GM21717 (cell line): Measurements from ENCODE around the gene RUNDC3A.

Experiments used
- ATAC-seq: cut with Tn5 transposase; IDR thresholded peaks from one replicate; pipeline ENCODE4 v1.9.1; 2021; ENCODE audit warnings: mild to moderate bottlenecking, moderate library complexity; ENCODE audit not compliant: unreplicated experiment

Gene RUNDC3A

DNA sequence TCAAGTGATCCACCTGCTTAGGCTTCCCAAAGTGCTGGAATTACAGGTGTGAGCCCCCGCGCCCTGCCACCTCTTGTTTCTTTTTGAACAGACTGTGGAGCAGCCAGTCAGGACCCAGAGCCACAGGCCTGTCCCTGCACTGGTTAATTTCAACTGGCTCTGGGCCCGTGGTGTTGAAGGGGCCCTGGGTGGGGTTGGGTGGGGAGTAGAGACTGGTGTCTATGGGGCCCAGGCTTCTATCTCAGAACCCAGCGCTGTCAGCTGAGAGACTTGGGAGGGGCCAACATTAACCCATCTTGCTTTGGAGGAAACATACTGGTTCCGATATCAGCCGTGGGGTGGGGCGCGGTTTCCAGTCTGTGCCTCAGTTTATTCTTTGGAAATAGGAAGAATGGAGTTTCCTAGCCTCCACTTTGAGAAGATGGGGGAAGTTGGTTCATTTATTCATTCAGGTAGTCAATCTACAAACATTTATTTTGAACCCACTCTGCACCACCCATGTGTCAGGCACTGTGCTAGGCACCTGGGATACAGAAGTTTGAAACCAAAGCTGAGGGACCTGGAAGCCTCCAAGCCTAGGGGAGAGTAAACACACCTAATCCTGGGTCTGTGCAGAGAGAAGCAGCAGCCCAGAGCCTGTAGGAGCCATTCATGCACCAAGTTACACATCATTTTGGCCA lies 24.9 kb upstream of the RUNDC3A start:
- ATAC-seq = no peak

DNA sequence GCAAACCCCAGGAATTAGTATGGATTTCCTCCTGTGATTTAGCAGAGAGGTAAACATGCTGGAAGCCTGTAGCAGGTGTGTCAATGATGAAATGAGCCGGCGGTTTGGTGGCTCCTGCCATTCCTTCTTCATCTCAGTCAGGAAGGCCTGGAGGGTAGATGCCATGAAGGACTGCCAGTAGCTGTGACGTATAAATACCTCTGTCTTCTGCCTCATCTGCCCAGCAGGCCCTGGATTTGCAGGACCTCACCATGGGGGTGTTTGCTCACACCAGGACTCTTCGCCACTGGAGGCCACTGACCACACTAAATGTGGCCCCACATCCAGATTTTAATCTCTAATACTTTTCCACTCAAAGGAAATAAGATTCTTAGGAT lies 24.4 kb upstream of the RUNDC3A start:
- ATAC-seq = no peak

DNA sequence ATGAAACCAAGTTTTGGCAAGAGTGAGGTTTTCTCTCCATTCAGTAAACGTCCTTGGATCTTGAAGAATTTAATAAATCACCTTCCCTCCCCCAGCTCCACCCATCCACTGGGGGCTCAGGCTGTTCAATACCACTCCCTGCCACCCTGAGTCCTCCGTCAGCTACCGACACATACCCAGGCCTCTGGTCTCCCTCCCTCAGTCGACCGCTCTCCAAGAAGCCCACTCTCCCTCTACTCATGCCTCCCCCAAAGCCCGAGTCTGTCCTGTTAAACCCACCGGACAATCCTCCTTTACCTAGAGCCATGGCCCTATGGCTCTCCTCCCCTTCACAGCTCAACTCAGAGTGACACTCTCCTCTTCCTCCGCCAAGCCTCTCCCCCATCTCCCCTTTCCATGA lies 20.8 kb upstream of the RUNDC3A start:
- ATAC-seq = no peak

DNA sequence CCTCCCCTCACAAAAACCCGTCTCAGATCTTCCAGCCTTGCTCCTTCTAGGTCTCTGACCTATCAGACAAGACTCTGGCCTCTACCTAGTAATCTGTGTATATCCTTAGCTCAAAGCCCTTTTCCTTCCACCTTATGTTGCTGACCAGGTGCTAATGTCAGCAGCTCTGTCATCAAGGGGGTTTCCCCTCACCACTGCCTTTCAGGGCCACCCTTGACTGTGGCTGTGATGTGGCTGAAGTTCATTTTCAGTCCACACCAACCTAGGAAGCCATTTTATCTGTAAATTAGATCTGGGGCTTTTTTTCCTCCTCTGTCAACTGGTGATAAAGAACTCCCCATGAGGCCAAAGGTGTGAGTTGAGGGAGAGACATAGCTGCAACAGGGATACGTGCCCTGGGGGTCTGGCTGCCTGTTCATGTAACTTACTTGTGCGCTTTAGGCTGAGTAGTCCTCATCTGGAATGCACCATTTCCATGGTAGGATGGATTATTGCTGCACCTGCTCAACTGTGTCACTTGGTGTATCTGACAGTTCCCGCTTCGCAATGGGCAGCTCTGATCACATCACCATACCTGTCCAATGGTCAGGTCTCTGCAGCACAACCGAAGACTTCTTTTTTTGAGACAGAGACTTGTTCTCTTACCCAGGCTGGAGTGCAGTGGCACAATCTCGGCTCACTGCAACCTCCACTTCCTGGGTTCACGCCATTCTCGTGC lies 14.7 kb upstream of the RUNDC3A start:
- no peak for ATAC-seq

DNA sequence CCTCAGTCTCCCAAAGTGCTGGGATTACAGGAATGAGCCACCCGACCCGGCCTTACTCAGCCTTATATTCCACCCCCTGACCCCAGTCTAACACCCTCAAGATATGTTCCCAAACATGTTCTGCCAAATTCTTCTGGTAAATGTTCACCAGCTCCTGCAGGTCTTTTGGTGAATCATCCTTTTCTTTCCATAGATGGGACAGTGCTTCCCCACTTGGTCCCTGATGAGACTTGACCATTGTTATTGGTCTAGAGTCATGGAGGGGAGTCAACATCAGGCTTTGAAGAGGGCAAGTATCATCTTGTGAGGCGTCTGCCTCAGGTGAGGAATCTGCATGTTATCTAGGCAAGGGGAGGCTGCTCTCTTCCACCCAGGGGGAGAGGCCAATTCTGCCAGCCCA lies 10.4 kb upstream of the RUNDC3A start:
- no peak for ATAC-seq

DNA sequence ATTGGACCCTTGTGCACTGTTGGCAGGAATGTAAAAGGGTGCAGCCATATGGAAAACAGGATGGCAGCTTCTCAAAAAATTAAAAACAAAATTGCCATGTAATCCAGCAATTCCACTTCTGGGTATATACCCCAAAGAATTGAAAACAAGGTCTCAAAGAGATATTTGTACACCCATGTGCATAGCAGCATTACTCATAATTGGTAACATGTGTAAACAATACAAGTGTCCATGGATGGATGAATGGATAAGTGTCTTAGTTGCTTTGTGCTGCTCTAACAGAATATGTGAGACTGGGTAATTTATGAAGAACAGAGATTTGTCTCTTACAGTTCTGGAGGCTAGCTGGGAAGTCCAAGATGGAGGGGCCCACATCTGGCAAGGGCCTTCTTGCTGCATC lies 3.8 kb upstream of the RUNDC3A start:
- ATAC-seq = no peak

DNA sequence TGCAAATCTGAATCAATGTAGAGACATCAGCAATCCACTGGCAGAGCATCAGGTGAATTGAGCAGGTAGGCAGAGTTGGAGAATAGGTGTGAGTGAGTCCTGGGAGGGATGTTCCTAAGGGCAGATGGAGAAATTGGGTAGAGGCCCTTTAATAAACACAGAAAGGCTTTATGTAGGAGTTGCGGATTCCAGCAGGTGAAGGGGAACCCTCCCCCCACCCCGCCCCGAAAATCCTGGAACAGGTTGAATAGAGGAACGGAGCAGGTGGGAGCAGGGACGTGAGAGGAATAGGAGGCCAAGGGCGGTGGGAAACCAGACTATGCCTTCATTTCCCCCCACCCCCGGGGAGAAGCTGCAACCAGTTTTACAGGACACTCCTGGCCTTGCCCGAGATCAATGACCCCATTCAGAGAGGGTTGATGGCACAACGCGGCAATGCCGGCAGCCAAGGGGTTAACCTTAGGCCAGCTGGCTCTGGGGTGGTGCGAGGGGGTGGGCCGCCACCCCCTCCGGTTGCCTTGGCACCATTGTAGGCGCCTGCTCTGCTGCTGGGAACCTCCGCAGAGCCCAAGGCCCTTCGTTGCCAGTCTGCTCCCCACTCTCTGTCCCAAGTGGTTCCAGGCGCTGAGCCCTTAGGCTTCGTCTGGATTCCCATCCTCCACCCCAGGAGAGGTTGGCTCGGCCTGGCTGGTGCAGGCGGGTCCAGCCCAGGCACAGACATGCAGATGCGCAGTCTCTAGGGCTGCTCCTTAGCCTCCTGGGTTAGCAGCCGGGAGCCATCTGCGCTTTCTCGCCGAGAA lies 814 bp upstream of the RUNDC3A start:
- ATAC-seq = no peak

DNA sequence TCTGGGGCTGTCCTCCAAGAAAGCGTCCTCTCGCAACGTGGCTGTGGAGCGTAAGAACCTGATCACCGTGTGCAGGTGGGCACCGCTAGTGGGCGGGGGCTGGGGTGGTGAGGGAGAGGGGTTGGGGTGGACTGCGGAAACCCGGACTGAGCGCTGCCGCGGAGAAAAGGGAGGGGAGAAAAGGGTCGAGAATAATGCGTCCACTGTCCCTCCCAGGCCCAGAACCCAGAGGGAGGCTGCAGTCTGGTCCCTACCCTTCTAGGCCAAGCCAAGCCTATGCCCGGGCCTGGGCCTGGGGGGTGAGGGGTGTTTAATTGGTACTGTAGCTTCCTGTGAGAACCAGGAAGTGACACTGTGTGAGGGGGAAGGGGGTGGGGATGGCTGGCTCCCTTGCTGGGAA lies 464 bp downstream of the RUNDC3A start:
- ATAC-seq = no peak

DNA sequence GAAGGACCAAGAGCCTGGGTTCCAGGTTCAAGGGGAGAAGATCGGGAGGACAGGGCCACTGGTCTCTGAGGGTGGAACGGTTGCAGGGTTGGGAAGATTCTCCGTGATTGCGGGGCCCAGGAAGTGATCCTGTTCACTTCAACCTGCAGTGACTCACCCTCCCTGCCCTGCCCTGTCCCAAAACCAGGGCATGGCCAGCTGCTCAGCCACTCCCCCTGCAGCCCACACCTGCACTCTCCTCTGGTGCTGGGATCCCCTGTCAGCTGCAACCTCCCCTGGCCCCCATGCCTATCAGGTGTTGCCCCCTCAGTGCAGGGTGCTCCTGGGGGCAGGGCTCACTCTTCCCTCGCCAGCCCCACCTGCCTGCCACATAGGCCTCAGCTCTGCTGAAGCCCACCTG lies 1.1 kb downstream of the RUNDC3A start:
- no peak for ATAC-seq

DNA sequence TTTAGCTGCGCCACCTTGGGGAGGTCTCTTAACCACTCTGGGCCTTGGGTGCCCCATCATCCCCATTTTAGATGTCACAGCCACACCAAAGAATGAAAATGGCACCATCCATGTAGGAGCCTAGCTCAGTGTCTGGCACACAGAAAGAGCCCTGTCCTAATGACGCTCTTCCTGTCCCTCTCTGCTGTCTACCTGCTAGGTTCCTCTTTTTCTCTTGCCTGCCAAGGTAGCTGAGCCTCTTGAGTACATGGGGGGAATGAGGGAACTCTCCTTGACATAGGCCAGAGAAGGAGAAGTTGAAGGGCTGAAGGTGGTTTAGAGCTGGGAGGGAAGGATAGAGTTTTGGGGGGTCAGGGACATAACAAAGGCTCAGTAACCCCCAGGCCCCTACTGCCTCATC lies 1.8 kb downstream of the RUNDC3A start:
- ATAC-seq = no peak

DNA sequence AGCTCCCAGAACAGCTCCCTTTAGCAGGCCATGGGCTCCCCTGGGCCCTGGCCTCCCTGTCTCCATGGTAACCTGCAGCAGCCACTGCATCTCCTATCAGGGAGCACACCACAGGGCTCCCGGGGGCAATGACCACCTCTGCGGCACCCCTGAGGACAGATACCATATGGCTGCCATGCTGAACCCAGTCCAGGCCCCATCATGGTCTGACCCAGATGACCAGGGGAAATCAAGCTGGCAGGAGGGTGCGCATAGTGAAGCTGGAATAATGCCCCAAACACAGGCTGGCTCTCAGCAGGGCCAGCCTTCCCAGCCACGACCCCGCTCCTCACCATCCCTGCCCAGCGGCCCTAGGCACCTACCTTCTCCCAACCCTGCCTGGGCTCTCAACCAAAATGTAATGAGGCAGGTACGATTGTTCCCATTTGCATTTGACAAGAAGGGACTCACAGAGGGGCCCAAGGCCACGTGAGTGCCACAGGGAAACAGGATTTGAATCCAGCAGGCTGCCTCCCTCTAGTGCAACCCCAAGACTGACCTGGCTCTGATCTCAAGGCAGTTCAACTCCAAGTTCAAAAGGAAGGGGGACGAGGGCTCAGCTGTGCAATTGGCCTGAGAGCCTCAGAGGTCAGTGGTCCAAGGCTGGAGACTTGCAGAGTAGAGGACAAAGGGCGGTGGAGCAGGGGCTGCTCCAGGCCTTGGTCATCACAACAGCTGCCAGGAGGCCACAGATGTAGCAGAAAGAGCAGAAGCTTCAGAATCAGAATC lies 2.4 kb downstream of the RUNDC3A start:
- no peak for ATAC-seq

DNA sequence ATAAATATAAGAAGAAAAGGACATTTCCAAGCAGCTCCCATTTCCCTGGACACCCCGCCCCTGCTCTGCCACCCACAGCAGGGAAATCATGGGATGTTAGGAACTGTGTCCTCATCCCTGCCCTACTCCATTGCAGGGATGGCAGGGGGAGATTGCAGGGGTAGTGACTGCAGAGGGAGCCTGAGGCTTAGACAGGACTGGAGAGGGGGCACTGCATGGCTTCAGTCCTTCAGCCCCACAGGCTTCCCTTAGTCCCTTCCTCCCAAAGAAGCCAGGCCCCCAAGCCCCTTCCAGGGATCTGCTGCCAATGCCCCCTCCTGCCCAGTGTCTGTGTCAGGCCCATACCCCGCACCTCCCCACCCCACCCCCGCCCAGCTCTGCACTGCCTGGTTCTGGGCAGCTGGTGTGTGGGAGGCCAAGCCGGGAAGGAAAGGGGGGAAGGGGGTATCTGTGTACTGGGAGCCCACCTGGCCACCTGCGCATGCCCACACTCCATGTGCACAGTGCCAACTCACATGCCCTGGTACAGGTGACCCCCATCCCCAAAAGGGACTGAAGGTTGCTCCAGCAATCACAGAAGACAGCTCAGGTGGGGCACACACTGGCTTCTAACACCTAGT lies 3.3 kb downstream of the RUNDC3A start:
- no peak for ATAC-seq

DNA sequence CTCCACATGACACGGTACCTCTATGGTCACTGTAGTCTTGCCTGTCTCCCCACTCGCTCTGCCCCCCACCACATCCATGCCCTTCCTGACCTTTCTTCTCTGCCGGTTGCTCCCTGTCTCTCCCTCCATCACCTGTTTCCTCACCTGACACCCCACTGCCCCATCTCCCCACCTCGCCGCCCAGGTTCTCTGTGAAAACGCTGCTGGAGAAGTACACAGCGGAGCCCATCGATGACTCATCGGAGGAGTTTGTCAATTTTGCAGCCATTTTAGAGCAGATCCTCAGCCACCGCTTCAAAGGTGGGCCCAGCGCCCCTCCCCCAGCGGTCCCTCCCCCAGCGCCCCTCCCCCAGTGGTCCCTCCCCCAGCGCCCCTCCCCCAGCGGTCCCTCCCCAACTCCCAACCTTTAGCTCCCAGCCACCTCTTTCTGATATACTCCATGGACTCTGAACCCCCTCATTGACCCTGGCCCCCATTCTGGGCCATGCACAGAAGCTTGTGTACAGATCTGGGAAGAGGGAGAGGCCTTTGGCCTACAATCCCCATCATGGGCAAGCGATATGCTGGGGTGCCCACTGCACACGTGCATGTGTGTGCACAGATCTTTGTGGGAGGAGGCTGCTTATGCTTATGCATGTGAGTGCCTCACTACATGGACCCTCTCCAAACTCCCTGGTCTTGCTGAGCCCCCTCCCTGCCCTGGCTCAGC lies 4.1 kb downstream of the RUNDC3A start:
- no peak for ATAC-seq

DNA sequence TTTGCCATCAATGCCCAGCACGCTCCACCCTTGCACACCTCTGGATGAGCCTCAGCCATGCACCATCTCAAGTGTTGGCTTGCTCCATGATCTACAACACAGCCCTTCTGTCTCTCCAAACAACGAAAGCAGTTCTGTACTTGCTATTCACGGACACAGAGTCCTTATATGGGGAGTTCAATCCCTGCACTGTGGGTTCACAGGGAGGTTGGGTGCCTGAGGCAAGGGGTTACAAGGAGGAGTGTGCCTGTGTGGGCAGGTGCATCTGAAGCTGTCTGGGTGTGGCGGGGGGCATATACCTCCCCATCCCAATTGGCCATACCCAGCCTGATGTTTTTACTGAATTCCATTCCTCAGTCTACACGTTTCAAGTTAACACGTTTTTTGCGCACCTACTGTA lies 5.6 kb downstream of the RUNDC3A start:
- no peak for ATAC-seq

DNA sequence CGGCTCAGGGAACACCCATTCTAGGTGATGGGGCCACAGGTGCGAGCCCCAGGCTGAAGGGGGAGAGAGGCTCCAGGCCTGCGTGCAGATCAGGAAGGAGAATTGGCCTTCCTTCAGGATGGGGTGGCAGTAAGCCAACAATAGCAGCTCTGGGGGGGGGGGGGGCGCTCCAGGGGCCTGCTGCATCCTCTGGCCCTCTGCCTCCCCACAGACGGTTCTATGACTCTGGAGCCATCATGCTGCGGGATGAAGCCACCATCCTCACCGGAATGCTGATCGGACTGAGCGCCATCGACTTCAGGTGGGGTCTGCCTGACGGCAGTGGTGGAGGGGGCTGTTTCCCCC lies 6.1 kb downstream of the RUNDC3A start:
- ATAC-seq = no peak

DNA sequence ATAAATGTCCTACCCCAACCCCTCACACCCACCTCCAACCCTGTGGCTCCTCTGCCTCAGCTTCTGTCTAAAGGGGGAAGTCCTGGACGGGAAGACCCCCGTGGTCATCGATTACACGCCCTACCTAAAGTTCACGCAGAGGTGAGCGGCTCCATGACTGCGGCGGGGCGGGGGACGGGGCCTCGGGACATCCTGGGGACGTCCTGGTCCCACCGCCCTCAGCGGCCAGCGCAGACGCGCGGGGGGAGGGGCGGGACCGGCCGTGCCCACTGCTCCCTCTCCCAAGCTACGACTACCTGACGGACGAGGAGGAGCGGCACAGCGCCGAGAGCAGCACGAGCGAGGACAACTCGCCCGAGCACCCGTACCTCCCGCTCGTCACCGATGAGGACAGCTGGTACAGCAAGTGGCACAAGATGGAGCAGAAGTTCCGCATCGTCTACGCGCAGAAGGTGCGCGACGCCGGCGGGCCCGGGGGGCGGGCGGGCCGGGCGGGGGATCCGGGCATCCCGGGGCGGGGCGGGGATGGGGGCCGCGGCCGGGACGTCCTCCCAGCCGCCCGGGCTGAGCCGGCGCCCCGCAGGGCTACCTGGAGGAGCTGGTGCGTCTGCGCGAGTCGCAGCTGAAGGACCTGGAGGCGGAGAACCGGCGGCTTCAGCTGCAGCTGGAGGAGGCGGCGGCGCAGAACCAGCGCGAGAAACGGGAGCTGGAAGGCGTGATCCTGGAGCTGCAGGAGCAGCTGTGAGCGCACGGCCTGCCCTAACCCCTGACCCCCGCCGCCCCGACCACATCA lies 6.7 kb downstream of the RUNDC3A start:
- no peak for ATAC-seq

DNA sequence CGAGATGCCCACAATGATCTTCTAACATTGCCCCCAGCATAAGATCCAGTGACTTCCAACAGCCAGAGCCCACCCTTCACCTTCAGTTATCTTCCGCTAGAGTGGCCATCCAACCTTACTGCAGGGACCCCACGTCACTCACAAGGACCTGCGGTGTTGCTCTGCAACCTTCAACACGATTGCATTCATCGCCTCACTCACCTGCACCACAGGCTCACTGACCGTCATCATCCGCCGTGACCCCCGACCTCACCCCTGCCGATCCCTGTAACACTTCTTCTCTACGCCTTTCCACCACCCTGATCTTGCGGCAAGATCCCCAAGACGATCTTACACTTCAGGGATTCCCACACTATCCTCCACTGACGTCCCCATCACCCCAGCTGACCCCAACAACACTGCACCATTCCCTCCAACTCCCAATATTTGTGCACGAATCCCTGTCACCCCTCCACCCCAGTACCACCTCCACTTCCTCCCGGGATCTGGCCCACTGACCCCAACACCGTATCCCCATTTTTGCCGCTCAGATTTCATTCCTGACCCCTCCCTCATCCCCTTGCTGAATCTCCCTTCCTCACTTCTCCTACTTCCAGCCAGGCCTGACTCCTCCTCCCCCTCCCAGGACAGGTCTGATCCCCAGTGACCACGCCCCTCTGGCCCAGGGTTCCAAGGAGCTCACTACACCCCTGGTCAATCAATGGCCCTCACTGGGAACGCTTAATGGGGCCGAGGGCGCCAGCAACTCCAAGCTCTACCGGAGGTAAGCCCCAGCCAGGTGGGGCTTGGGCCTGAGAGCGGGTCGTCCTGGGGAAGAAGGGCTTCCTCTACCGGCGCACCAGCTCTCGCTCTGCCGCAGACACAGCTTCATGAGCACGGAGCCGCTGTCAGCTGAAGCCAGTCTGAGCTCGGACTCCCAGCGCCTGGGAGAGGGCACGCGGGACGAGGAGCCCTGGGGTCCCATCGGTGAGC lies 7.6 kb downstream of the RUNDC3A start:
- ATAC-seq = no peak

DNA sequence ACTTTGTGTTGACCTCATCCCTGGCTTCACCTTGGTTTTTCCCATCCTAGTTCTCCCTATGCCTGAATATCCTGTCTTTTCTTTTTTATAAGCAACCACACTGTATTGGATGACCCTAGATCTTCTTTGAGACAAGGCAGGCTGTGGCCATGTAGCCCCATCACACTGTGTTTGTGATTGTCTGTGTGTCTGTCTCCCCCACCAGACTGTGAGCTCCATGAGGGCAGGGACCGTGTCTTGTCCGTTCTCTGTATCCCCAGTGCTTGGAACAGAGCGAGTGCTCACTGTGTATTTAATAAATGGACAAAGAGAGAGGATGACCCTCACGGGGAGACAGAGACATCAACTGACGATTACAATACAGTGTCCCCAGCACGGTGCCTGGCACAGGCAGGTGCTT lies 9.1 kb downstream of the RUNDC3A start:
- ATAC-seq = no peak
